Duodenal mucosa (tissue), 2 donors: Measurements from ENCODE around the gene DNHD1.

Experiments used
- H3K27ac ChIP-seq: one replicate; pipeline ENCODE4 v1.7.0; 2013; ENCODE audit warnings: low read depth, low read length
- H3K27me3 ChIP-seq, 2 donors: one replicate each; pipeline ENCODE4 v1.7.0; 2013; ENCODE audit warnings: low read length in 2 of 2, control low read depth in 1 of 2; ENCODE audit not compliant: insufficient read depth in 2 of 2, control insufficient read depth in 1 of 2
- H3K36me3 ChIP-seq, 2 donors: one replicate each; pipeline ENCODE4 v1.7.0; 2013; ENCODE audit warnings: low read length in 2 of 2, control low read depth in 1 of 2; ENCODE audit not compliant: insufficient read depth in 2 of 2, control insufficient read depth in 1 of 2
- H3K4me1 ChIP-seq, 2 donors: one replicate each; pipeline ENCODE4 v1.7.0; 2013; ENCODE audit warnings: low read length in 2 of 2, control low read depth in 1 of 2; ENCODE audit not compliant: insufficient read depth in 2 of 2, control insufficient read depth in 1 of 2
- H3K4me3 ChIP-seq, 2 donors: one replicate each; pipeline ENCODE4 v1.7.0; 2013; ENCODE audit warnings: low read length in 2 of 2, low read depth in 1 of 2
- H3K9ac ChIP-seq, 2 donors: one replicate each; pipeline ENCODE4 v1.7.0; 2013; ENCODE audit warnings: low read length in 2 of 2, low read depth in 1 of 2
- H3K9me3 ChIP-seq, 2 donors: one replicate each; pipeline ENCODE4 v1.7.0; 2013; ENCODE audit warnings: low read length in 2 of 2, control low read depth in 1 of 2; ENCODE audit not compliant: control insufficient read depth in 1 of 2

The DNHD1 gene

DNA sequence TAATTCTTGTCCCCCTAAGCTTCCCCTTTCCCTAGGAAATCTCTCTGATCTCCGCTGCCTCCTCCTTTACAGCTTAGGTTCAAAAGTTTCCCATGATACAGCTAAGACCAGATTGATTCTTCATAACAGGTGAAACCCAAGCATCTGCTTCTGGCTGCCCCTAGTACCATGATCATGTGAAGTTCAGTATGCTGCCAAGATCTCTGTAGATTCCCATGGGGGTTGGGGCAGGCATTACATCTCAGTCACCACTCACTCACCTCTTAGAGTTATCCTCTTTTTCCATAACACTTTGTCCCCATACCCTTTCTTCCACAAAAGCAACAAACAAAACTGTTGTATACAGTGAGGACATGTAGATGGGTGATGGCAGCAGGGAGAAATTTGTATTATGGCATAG, 62.3 kb downstream of the DNHD1 start:
- Histone ChIP-seq H3K4me1 (peaks cover 0 to 3% of the 10 kb centered on the region in 2 donors), H3K4me3 (no peak overlapping the region), H3K36me3 (peaks cover 0 to 4% of the 10 kb centered on the region in 2 donors), H3K9me3 (no peaks in the 10 kb centered on the region), H3K9ac (no peak overlapping the region), H3K27ac (no peak overlapping the region), H3K27me3 (no peaks in the 10 kb centered on the region)

DNA sequence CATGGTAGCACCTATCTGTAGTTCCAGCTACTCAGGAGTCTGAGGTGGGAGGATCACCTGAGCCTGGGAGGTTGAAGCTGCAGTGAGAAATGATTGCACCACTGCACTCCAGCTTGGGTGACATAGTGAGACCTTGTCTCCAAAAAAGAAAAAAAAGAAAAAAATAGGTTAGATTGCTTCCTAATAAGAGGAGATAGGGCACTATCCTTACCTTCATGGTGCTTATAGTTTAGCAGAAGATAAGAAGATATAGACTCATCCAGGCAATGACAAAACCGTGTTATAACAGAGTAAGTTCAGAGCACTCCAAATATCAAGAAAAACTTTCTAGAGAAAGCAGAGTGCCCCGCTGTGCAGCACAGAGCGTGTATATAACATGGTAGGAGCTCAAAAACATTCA, 64.2 kb downstream of the DNHD1 start:
- Histone ChIP-seq H3K36me3 (peaks cover 0 to 4% of the 10 kb centered on the region in 2 donors), H3K27me3 (no peaks in the 10 kb centered on the region), H3K9ac (no peak overlapping the region), H3K27ac (no peak overlapping the region), H3K9me3 (no peaks in the 10 kb centered on the region), H3K4me3 (no peak overlapping the region), H3K4me1 (peaks cover 0 to 2% of the 10 kb centered on the region in 2 donors)

DNA sequence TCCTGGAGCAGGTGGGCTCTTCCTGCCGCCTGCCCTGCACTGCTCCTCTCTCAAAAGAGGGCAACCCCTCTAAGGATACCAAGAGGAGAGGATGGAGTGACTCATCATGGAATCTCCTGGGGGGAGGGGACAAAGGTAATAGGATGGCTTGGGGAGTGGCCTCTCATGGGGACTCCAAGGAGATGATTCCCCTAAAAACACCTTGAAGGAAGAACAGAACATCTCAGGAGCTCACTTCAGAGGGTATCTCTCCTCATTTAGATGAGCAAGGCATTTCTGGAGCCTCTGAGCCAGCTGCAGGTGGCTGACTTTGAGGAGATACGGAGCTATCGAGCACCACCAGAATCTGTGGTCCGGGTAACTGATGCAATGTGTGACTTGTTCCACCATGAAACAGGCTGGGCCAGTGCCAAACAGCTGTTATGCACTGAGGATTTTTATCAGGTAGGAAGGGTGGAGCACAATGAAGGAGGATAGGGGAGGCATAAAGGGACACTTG, 66.1 kb downstream of the DNHD1 start:
- no peak overlapping the region for H3K9ac ChIP-seq
- H3K4me1 ChIP-seq = no peaks in the 10 kb centered on the region
- no peak overlapping the region for H3K27ac ChIP-seq
- H3K36me3 ChIP-seq = peaks cover 0 to 4% of the 10 kb centered on the region in 2 donors
- no peaks in the 10 kb centered on the region for H3K27me3 ChIP-seq
- H3K4me3 ChIP-seq = no peak overlapping the region
- H3K9me3 ChIP-seq = no peaks in the 10 kb centered on the region

DNA sequence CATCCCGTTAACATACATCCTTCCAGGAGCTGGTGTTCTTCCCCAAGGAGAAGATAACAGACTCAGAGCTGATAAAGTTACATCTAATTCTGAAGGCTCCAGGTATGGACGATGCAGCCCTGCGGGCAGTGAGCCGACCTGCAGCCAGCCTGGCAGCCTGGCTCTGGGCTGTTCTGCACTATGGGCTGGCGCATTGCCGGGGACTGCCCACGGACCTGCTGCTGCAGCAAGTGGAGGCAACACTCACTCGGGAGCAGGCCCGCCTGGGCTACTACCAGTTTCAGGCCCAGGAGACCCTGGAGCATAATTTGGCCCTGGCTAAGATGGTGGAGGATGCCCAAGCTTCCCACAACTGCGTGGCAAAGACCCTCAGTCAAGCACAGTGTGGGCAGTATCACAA, 66.6 kb downstream of the DNHD1 start:
- Histone ChIP-seq H3K4me3 (no peak overlapping the region), H3K27ac (no peak overlapping the region), H3K36me3 (peaks cover 0 to 4% of the 10 kb centered on the region in 2 donors)

GRCh38 chr11:6565325-6565724, 68.2 kb downstream of the DNHD1 start:
- H3K4me3 ChIP-seq = no peak overlapping the region
- H3K9me3 ChIP-seq = no peaks in the 10 kb centered on the region
- H3K4me1 ChIP-seq = peaks cover 0 to 5% of the 10 kb centered on the region in 2 donors
- no peaks in the 10 kb centered on the region for H3K27me3 ChIP-seq
- H3K9ac ChIP-seq = no peak overlapping the region
- no peak overlapping the region for H3K27ac ChIP-seq
- H3K36me3 ChIP-seq = peaks cover 0 to 4% of the 10 kb centered on the region in 2 donors

More for the DNA sequence above, 66.6 kb downstream of the DNHD1 start:
- Histone ChIP-seq H3K4me1 (peaks cover 0 to 4% of the 10 kb centered on the region in 2 donors), H3K9ac (no peak overlapping the region), H3K27me3 (no peaks in the 10 kb centered on the region), H3K9me3 (no peaks in the 10 kb centered on the region)

DNA sequence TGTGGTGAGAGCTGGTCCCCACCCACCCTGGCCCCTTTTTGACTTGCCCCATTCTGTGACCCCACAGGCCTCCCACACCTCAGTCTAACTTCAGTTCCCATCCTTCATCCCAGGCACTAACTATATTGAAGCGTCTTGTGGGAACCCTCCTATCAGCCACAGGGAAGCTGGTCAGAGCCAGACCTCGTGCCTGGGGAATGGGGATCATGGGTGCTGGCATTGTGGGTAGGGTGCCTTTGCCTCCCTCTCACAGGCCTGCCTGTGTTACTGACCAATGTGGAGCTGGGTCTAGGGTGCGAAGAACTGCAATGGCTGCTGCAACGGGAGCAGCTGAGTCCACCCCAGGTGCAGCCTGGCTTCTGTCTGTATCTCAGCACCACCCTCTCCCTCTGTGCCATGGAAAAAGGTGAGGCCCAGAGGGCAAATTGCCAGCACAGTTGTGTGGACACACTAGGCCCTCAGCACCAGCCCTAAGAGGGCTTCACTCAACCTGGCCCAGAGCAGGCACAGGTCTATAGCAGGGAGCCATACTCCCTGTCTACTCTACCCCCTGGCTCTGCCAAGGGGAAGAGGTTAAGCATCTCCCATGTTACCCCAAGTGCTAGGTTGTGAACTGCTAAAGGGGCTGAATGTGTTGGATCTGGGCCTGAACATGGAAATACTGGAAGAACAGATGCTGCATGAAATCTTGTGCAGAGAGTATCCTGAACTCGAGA, 69.1 kb downstream of the DNHD1 start:
- no peak overlapping the region for H3K4me3 ChIP-seq
- no peak overlapping the region for H3K9ac ChIP-seq
- H3K9me3 ChIP-seq = no peaks in the 10 kb centered on the region
- peaks cover 0 to 5% of the 10 kb centered on the region in 2 donors for H3K4me1 ChIP-seq
- H3K27me3 ChIP-seq = no peaks in the 10 kb centered on the region
- peaks cover 0 to 4% of the 10 kb centered on the region in 2 donors for H3K36me3 ChIP-seq
- no peak overlapping the region for H3K27ac ChIP-seq

DNA sequence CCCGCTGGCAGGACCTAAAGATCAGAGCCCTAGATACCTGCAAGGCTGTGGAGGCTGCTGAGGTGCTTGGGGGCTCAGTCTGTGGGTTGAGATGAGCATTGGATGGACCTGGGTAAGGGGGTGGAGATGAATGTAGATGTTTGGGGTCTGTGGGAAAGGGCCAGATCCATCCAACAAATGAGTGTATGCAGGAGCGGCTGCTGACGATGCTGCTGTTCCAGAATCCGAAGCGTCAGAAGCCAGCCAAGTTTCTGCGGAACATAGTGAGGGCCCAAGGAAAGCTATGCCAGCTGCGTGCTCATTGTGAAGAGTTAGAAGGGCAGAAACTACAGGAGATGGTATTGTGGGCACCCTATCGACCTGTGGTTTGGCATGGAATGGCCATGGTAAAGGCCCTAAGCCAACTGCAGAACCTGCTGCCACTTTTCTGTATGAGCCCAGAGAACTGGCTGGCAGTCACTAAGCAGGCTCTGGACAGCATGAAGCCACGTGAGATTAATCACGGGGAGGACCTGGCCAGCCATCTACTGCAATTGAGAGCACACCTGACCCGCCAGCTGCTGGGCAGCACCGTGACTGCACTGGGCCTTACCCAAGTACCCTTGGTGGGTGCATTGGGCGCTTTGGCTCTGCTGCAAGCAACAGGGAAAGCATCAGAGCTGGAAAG, 69.8 kb downstream of the DNHD1 start:
- Histone ChIP-seq H3K27ac (no peak overlapping the region), H3K27me3 (no peaks in the 10 kb centered on the region), H3K9me3 (no peaks in the 10 kb centered on the region), H3K36me3 (peaks cover 0 to 4% of the 10 kb centered on the region in 2 donors), H3K4me3 (no peak overlapping the region), H3K4me1 (peaks cover 0 to 5% of the 10 kb centered on the region in 2 donors), H3K9ac (no peak overlapping the region)

DNA sequence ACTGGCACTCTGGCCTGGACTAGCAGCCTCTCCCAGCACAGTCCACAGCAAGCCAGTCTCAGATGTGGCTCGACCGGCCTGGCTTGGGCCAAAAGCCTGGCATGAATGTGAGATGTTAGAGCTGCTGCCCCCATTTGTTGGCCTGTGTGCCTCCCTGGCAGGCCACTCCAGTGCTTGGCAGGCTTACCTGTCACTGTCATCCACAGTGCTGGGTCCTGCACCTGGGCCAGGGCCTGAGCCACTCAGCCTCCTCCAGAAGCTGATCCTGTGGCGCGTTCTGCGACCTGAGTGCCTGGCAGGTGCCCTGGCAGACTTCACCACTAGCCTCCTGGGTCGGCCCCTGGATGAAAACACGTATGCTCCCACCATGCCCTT, 70.3 kb downstream of the DNHD1 start:
- H3K36me3 ChIP-seq = peaks cover 0 to 4% of the 10 kb centered on the region in 2 donors
- H3K9ac ChIP-seq = no peak overlapping the region
- H3K9me3 ChIP-seq = no peaks in the 10 kb centered on the region
- H3K27me3 ChIP-seq = no peaks in the 10 kb centered on the region
- H3K4me3 ChIP-seq = no peak overlapping the region
- H3K4me1 ChIP-seq = peaks cover 0 to 5% of the 10 kb centered on the region in 2 donors
- H3K27ac ChIP-seq = no peak overlapping the region

DNA sequence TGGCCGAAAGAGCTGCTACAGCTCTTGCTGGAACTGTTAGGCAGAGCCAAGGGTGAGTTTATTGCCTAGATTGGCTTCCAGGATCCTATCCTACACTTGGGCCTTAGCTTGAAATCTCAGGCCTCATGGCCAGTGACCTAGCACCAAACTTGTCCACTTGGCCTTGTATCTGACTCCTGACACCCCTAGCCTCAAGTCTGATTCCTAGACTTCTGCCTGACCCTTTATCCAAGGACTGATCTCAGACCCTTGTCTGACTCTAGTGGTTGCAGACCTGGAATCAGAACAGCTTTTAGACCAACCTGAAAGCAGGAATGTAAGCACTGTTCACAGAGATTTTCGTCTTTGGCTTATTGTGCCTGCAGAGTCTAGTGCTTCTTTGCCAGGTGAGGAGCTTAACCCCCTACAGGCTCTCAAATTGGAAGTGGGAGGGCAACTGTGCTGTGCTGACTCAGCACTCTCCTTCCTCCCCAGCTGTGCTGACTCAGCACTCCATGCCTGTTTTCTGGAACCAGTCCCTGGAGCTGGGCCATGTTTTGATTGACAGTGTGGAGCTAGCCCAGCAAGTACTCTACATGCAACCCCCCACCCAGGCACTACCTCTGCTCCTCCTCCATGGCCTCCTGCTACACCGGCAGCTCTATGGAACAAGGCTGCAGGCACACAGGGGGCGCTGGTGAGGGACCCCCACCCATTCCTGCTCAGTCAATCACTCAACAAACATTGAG, 71.3 kb downstream of the DNHD1 start:
- Histone ChIP-seq H3K36me3 (peaks cover 0 to 4% of the 10 kb centered on the region in 2 donors), H3K4me3 (no peak overlapping the region), H3K9ac (no peak overlapping the region), H3K27me3 (no peaks in the 10 kb centered on the region), H3K9me3 (no peaks in the 10 kb centered on the region), H3K27ac (no peak overlapping the region), H3K4me1 (peaks cover 0 to 5% of the 10 kb centered on the region in 2 donors)

DNA sequence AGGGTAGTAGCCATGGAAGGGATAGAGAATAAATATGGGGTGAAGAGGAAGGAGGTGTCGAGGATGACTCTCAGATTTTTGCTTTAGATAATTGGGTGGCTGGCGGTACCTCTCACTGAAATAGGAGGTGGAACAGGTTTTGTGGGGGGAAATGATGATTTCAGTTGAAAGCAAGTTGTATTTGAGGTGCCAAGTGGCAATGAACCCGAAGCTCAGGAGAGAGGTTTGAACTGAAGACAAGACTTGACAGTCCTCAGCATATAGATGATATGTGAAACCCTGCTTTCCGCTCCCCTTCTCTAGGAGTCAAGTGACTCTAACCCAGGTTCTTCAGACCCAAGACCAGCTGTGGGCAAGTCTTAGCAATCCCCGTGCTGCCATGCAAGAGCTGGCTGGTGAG, 72.6 kb downstream of the DNHD1 start:
- no peaks in the 10 kb centered on the region for H3K9me3 ChIP-seq
- no peak overlapping the region for H3K4me3 ChIP-seq
- H3K4me1 ChIP-seq = peaks cover 0 to 5% of the 10 kb centered on the region in 2 donors
- no peak overlapping the region for H3K9ac ChIP-seq
- no peaks in the 10 kb centered on the region for H3K27me3 ChIP-seq
- no peaks in the 10 kb centered on the region for H3K36me3 ChIP-seq
- H3K27ac ChIP-seq = no peak overlapping the region
